GM19455 (cell line): Measurements from ENCODE around the gene MED10.

Experiments used
- ATAC-seq: cut with Tn5 transposase; IDR thresholded peaks from one replicate; pipeline ENCODE4 v1.9.1; 2021; ENCODE audit not compliant: unreplicated experiment

MED10 gene

DNA sequence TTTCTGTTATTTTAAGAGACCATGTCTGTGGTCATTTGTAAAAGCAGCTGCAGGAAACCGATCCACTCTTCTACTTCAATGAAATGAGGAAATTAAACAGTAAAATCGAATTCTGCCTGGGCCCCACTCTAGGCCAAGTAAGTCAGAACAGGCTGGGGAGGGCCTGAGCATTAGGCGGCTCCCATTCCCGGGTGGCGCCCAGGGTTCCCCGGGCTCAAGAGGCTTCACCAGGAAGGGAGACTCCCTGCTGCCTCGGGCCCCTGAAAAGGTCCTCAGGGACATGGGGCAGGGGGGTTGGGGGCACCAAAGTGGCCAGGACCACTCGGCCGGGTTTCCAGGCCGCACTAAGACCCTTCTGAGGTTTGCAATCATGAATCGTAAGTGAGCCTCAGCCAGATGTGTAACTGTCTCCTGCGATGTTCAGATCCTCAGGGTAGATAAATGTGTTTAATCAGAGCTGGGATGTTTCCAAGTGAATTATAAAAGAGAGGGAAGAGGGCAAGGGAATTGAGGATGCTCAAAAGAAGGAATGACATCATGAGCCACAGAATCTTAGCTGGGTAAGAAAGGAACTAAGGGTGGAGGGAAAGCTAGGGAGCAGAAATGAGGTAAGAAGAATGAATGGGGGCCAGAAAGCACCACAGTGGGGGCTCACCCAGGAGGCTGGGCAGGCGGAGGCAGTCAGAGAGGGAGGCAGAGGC lies 24.6 kb downstream of the MED10 start:
- ATAC-seq: no peak

DNA sequence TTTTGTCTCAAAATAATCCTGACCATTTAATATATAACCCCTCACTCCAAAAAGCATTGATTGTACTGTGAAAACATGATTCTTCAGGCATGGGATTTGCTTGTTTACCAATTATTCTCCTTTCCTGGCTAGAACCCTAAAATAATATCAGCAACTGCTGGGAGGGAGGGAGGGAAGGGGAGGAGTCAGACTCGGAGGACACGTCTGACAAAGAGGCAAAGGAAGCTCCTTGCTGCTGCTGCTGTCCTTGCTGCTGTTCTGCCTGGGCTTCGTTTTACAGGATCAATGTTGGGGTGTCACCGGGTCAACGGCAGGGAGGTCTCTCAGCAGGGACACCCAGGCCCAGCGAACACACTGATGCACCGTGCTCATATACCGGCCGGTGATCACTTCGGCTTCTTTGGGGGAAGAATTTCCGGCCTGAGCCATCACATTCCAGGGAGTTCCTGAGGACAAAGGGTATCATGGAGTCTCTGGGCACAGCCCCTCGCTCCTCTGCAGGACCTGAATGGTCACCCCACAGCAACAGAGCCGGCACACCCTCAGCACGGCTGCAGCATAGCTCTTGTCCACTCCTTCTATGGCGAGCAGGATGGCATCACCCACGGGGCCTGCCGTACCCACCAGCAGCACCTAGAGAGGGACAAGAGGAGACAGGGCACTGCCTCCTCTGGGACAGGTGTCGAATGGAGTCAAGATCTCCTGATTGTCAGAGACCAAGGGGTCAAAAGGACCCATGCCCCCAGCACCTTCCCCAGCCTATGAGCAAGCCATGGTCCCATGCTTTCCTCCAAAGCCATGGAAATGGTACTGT lies 27.9 kb downstream of the MED10 start:
- no peak for ATAC-seq

DNA sequence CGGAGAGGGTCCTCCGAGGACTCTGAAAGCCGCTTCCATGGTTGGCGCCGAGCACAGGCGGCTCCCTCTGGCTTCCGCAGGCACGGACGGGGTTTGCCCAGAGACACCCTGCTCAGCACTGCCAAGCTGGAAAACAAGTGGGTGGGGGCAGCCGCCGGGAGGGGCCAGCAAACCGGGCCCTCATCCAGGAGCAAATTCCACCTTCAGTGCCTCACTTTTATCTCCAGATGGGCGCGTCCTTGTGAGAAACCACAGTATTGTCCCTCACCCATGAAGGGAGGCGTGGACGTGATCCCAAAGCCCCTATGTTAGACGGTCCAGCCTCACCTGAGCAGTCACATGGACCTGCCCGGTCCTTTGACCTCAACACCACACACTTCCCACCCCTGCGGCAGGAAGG lies 29.0 kb downstream of the MED10 start:
- no peak for ATAC-seq

DNA sequence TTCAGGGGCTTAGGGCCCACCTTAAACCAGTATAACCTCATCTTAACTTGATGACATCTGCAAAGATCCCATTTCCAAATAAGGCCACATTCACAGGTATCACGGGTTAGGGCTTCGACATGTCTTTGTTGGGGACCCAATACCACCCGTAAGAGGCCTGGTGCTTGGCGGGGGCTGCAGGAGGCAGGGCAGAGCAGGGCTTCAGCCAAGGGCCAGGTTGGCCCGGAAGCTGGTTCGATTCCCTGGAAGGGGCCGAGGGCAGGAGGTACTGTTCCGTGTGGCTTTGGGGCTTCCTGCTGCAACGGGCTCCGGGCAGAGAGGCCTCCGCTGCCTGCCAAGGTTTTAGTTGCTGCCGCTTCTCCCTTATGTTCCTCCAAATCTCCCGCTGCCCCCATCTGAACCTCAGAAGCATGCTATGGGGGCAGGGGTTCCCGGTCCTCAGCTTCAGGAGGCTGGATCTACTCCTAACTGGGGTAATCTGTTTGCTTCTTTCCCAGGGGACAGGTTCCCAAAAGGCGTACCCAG lies 29.8 kb downstream of the MED10 start:
- ATAC-seq: no peak

DNA sequence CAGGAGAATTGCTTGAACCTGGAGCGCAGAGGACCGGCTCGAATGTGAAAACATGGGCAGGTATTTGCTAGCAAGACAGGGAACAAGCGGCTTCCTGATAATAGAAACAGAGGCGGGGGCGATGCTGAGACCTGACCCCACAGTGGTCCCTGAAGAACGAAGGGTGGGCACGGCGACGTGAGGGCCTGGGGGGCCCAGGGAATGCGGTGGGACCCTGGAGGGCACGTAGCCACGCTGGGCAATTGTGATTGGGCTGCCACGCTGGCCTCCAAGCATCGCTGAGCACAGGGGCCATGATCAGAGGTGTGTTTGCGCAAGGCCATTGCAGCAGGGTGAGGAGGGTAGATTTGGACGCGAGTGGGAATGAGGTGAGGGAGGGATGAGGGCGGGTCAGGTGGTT lies 30.7 kb downstream of the MED10 start:
- no peak for ATAC-seq

DNA sequence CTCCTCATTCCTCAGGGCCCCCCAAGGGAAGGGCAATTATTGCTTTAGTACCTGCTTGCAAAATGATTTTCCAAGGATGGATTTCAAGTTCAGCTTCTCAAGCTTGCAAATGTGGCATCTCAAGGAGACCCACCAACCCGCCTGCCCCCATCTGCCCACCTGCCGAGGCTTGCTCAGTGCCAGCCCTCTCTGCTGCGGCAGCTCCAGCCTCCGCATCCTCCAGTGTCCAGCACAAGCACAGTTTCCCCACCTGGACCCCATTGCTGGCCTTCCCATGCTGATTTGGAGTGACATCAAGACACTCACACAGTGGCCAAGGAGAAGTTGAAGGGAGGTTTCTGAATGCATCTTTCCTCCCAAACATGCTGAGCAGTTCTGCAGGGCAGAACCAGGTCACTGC lies 31.2 kb downstream of the MED10 start:
- no peak for ATAC-seq

DNA sequence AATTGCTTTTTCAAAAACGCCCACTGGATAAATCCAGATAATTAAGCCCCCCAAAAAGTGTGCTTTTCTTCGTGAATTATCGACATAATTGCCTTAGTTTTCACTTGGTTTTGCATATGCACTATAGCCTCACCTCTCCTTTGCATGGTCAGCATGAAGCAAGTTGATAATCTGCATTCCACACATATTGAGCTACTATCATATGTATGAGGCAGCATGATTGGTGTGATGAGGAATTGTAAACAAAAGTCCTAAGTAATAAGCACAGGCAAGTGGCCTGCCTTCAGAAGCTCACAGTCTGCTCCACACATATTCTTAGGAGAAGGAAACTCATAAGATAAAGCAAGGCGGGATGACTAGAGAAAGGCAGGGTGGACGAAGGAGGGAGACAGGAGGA lies 33.8 kb downstream of the MED10 start:
- no peak for ATAC-seq

DNA sequence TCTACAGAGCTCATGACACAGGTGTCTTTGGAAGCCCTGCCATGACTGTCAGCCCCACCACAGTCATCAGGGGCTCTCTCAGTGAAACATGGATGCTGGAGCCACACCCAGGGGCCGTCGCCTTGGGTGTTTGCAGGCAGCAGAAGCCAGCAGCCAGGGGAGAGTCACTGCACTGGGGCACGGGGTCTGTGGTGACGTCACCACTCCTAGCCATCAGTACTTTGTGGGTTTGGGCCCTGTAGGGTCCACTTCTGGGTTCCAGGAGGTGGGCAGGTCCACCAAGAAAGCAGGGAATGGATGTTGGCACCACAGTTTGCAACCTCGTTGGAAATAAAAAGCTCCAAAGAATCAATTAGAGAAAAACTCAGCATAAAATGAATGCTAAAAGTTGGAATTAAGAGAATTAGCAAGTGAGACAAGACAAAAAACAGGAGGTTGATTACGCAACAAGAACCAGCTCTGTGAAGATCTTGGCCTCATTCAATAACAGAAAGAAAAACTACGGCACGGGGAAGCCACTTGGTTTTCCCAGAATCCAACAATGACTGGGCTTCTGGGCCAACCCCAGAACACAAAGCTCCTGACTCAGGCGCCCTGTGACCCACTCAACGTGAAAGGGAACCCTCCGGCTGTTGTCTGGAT lies 34.3 kb downstream of the MED10 start:
- ATAC-seq: no peak

DNA sequence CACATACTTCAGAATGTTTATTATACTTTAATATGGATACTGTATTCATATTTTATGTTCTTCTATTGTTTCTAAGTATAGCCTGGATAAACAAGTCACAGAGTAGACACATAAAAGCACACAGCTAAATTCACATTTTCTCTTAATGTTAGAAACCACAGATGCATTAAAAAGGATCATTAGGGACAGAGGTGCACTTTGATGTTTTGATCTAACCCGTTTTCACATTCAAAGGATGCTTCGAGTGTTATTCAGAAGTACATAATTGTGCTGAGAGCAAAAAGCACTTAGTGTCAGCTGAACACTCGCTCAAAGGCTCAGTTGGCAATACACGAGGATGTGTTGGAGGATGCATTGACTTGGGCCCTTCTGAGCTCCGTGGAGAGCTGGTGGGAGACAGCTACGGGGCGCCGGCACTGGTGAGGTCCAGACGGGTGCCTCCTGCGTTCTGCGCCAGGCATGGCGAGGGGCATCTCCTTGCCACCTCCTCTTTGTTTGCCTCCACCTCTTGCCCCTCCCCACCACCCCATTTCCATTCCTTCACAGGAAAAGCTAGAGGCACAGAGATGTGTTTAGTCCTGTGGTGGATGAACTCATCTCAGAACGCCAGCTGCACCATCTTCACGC lies 35.5 kb downstream of the MED10 start:
- ATAC-seq: no peak

DNA sequence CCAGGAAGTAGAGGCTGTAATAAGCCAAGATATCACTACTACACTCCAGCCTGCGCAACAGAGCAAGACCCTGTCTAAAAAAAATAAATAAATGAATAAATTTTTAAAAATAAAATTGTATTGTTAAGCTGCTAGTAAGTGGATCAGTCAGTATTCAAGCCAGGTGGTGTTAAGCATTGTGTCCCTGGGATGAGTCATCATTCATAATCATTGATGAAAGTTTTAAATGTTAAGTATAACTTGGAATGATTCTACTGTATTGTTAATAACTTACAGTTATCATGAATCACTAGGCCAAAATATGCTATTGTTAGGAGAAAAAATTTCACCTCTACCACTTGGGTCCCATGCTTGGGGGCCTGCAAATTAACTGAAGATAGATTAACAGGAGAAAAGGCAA lies 38.2 kb downstream of the MED10 start:
- ATAC-seq: no peak

DNA sequence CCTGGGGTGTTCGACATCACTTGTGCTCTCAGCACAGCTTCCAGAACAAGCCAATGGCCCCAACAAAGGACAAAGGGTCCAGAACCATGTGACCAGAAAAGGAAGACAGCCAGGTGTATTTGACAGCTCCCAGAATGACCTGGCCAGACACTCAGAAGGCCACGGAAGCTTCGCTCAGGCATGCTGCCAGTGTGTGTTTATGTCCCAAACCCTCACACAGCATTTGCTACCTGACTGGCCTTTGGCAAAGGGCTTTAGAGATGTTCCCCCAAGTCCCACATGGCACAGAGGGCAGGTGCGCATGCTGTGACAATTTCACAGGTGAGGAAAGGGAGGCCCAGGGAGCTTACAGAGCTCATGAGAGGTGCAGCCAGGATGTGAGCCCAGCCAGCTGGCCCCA lies 39.5 kb downstream of the MED10 start:
- ATAC-seq: no peak

DNA sequence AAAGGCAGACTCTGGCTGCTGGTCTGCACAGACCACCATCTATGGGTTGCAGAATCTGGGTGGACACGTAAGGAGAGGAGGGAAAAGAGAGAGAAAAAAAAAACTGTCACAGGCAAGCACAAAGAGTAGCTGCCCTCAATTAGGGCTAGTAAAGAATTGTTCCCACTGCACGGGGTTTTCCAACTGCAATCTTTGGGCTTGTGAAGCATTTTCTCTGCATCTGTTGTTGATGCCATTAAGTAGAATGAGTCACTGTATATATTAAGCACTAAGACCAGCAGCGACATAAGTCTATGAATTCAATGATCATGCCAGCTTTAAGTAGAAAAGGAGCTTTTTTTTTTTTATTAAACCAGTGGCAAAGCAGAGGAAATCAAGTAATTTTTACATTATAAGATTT lies 40.2 kb downstream of the MED10 start:
- ATAC-seq: no peak

DNA sequence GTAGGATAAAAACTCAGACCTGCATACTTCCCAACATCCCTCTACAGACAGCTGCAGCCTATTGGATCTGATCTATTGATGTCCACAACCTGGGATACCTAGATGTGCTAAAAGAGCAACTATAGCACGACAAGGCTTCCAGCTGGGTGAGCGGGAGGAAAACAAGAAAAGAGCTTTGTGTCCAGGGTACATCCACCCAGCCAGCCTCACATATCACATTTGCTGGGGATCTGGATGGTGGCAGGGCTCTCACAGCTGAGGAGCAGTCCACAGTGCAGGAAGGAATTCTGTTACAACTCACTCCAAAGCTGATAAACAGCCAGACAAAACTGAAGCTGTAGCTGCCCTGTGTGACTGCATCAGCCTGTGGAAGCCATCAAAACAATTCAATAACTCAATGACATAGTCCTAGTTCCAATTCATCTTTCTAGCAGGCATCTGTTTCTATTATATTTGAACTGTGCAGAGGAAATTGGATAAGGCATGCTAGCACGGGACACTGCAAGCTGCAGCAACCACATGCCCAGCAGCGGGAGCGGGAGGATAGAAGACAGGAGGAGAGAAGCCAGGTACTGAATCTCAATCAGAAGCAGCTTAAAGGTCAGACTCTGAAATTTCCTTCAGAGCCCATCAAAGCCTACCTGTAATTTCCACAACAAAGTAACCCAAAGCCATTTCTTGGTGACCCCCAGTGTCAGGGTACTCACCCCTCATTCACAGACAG lies 45.0 kb downstream of the MED10 start:
- ATAC-seq: no peak

DNA sequence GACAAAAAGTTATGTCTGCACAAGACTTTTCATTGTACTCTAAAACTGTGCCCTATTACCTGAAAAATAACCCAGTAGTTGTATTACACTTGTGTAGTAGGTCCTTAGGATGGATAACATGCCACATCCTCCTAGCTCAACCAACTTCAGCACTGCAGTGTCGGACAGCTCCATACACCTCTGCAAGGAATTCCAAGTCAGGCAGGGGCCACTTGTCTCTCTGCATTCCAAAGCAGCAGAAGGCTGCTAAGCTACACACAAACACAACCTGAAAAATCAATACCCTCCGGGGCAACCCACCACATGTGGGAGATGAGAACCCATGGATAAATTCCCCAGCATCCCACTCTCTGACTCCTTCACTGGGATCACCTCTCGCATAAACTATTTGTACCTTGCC lies 50.2 kb downstream of the MED10 start:
- no peak for ATAC-seq

DNA sequence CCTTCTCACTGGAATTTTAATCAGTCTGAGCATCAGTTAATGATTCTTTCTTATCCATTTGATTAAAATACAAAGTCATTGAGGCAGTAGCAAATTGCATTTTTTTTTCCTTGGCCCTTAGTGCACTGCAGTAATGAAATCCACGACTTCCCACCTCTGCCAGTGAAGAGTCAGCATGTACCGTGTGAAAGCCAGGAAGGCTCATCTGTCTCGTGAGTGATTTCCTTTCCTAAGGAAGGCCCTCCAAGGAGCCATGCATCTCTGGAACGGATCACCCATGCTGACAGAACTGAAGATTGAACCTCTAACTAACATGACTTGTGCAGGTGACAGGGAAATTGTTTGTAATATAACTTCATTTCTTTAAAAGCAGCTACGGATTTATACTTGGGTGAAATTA lies 51.6 kb downstream of the MED10 start:
- ATAC-seq: no peak

DNA sequence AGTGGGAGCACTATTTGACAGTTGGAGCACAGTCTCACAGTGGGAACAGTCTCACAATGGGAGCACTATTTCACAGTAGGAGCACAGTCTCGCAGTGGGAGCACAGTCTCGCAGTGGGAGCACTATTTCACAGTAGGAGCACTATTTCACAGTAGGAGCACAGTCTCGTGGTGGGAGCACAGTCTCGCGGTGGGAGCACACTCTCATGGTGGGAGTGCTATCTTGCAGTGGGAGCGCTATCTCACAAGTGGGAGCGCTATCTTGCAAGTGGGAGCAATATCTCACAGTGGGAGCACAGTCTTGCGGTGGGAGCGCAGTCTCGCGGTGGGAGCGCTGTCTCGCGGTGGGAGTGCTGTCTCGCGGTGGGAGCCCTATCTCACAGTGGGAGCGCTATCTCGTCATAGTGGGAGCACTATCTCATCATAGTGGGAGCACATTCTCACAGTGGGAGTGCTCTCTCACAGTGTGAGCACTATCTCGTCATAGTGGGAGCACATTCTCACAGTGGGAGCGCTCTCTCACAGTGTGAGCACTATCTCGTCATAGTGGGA lies 56.1 kb downstream of the MED10 start:
- ATAC-seq: no peak
